ENCODE measurements around the gene USP3.
A peak's percentile ranks its signal among the peaks of the same experiment; 100 is the strongest.
"Not testable (repeated sequence)": the region's sequence is repeated elsewhere in the genome, so short reads cannot be mapped to it uniquely, and the experiment has no call there.

USP3 gene

DNA sequence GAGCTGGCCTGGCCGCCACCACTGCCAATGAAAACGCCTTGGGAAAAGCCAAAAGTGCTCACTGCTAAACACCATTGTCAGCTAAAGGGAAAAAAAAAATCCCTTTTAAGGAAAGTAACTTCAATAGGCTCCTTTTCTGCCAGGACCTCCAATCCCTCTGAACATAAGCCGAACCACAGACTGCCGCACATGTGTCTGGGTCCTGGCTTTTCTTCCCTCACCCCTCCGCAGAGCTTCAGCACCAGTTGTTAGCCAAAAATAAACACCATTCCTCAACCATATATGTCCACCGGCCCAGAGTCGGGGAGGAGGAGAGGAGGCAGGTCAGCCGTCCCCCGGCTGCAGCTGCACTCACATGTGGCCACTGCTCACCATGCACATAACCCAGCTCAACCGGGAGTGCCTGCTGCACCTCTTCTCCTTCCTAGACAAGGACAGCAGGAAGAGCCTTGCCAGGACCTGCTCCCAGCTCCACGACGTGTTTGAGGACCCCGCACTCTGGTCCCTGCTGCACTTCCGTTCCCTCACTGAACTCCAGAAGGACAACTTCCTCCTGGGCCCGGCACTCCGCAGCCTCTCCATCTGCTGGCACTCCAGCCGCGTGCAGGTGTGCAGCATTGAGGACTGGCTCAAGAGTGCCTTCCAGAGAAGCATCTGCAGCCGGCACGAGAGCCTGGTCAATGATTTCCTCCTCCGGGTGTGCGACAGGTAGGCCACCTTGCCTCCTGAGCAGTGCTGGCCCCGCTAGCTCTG lies 92.8 kb downstream of the USP3 start, which contains the start of gene FBXL22:
FBXL22 (plus strand) TSS at position 350 of the 753 bp plus-strand sequence; CDS start at position 356, 6 bp downstream.
- DNase-seq, result peak; percentile 95

DNA sequence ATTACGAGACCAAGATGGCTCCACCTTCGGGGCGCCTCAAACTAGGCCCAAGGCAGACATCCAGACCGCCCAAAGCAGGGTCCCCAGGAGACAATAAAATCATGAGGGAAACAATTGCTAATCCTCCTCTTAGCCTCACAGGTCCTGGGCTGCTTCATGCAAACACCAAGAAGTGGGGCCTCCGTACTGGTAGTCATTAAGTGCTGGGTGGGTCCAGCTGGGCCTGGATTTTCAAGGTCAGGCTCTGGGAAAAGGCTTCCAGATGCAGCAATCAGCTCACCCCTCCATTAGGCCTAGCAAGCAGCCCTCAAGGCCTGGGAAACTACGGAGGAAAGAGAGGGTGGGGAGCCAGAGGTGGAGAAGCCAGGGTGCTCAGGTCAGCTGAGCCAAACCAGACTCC lies 93.4 kb downstream of the USP3 start:
- DNase-seq, result peak; percentile 69

DNA sequence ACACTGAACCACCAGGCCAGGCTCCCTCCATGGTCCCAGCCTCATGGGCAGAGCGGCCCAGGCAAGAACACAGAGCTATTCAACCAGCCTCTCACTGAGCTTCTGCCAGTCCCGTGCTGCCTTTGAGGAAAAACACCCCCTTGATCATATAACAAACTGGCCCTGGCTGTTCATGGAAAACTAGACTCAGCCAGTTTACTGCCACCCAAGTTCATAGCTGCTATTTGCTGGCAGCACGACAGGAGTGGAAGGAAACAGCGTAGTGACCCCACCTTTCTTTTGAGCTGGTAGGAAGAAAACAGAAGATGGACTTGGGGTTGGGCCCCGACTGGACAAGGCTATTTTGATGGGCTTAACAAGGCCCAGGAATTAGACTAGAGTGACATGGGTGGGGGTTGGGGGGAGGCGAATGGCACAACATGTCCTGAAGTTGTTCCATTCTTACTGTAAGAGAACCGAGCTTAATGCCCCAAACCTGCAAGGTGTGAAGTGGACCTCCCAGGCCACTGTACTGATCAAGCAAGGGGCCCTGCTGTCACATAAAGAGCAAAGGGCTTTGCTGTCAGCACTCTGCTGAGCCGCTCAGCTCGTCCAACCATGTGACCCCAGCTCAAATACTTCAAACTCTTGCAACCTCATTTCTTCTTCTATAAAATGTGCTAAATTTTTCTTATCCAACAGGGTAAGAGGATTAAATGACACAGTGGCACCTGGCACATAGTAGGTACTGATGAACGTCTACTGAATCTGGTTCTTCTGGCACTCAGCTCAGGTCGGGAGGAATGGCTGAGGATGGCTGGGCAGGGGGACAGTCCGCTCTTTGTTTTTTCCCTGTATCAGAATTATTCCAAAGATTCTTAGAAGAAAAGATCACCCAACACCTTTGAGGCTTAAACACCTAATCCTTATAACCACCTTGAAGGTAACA lies 94.3 kb downstream of the USP3 start:
- peak; percentile 36 for DNase-seq

DNA sequence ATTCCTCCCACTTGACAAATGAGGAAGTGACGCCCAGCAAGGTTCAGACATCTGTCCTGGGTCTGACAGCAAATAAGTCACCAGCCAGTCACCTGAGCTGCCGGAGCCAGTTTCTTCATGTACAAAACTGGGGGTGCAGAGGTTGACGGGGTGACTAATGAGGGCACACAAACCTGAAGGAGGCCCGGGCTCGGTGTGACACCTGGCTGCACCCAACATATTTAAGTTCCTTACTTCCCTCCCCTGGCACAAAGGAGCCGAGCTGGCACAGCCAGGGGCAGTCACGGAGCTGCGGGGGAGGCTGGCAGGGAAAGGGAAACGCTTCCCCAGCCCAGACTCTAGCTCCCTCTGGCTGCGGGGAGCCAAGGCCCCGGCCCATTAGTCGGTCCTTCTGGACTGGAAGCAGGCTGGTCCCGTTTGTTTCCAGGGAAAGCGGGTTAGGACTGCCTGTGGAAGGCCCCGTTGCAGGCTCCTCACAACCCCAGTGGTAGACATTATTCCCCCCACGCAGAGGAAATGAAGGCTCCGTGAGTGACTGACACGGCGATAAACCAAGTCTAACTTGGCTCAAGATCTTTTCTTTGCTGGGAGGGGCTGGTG lies 95.1 kb downstream of the USP3 start:
- DNase-seq, result peak; percentile 85

DNA sequence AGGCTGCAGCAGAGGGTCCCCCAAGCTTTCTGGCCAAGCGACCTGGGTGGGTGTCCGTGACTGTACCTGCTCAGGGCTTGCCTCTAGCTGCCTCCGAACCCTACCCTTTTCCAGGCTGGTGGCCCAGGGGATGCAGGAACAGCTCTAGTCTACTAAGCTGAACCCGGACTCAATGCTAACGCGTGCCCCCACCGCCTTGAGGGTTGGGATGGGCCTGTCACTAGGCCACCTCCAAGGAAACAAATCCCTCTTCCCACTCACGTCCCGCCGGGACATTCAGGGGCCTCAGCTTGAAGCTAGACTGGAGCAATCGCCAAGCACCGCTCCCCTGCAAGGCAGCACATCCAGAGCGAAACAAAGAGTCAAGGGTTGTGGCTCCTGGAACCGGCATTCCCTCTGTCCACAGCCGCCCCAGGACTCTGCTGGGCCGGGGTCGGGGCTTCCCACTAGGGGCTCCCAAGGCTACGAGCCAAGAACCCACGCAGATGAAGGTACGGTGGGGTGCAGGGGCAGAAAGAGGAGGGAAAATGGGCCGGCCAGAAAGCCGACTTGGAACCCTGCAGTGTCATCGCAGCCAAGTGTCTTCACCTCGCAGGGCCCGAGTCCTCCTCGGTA lies 95.7 kb downstream of the USP3 start:
- DNase-seq, result peak; percentile 66

DNA sequence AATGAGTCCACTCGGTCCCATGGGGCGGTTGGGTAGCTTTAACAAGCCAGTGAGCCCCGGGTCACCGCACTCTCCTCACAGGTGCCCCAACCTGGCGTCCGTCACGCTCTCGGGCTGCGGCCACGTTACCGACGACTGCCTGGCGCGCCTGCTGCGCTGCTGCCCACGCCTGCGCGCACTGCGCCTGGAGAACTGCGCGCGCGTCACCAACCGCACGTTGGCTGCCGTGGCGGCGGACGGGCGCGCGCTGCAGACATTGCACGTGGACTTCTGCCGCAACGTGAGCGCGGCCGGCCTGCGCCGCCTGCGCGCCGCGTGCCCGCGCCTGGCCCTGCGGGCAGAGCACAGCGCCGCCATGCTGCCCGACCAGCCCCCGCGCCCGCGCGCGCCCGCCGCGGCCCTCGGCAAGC lies 96.2 kb downstream of the USP3 start:
- DNase-seq, result peak; percentile 97

DNA sequence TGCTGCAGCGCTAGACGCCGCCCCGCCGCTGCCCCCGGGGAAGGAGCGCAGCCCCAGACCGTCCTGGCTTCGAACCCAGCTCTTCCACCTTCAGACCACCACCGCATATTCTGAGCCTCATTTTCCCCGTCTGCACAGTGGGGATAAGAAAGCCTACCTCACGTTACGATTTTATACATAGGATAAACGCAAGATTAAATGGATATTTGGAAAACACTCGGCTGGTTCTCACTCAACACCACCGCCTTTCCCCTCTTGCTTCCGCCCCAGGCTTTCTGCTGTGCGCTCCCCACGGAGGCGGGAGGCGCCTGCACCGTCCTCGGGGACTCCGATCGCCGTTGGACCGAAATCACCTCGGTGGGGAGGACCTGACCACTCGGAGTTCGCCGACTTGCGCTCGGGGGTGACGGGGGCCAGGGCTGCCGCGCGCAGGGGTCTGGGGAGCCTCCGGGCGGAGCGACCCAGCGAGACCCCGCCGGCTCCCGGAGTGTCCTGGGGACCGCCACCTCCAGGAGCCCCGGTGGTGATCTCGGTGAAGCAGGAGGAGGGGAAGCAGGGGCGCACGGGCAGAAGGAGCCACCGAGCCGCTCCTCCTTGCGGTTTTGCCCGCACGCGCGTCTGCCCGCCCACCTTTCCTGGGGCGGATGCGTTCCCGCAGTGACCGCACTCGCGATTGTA lies 96.8 kb downstream of the USP3 start:
- peak; percentile 75 for DNase-seq

DNA sequence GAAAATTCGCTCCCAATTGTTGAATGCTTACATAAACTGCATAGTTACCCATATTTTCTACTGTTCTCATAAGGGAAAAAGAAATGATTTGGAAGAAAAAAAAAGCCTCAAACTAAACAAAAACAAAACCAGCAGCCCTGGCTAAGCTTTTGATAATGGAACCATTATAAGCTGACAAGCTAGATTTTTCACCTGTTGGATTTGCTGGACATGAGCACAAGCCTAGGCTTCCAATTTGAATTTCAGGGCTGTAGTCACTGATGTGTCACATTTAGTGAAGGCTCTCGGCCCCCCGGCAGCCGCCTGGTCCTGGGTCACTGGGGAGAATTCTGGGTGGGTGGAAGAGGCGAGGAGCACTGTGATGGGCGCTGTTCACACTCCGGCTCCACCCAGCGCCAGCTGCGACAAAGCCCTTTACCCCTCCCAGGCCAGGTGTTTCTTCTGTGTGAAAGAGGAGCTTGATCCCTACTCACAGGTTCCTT lies 97.4 kb downstream of the USP3 start:
- peak; percentile 87 for DNase-seq

DNA sequence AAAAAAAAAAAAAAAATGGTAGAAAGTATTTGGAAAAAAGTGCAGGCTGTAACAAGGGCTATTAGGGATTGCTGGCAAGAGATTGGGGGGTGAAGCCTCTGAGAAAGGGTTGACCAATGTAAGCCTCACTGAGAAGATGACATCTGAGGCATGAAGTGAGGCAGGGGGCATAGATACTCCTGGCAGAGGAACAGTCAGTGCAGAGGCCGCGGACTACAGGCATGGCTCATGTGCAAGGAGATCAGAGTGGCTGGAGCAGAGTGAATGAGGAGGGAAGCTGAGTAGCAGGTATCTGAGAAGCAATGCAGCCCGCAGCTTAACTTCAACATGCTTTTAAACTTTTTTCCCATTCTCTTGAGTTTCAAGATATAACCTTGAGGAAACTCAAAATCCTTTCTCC lies 98.2 kb downstream of the USP3 start:
- no peak for DNase-seq

DNA sequence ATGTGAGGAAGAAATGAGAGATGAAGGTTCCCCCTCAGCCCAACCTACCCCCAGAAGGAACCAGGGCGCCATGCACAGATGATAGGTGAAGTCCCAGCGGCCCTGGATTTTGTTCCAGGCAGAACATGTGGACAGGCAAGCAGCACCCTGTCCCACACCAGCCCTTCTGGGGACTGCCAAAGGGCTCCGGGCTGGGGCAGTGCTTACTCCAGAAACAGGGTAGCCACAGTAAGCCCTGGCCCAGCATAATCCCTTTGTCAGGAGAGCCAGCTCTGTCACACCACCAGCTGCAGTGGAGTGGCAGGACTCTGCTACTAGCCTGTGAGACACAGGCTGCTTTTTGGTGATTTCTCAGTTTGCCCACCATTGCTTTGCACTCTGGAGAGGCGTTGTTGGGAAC lies 99.1 kb downstream of the USP3 start:
- peak; percentile 5 for DNase-seq

DNA sequence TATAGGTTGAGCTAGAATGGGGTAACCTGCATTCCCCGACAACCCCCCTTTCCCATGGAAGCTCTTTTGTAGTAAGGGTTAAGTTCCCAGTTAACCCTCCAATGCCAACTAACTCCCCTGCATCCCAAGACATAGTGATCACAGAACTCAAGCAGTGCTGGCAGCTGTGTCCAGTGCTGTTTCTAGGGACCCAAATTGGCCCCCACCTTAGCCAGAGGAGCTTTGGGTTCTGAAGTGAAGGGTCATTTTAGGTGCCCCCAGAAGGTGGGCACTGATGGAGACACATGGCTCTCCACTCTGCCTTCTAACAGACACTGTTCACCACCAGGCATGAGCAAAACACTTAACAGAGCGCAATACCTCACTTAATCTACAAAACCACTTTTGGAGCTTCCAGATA lies 99.9 kb downstream of the USP3 start:
- DNase-seq, result no peak

DNA sequence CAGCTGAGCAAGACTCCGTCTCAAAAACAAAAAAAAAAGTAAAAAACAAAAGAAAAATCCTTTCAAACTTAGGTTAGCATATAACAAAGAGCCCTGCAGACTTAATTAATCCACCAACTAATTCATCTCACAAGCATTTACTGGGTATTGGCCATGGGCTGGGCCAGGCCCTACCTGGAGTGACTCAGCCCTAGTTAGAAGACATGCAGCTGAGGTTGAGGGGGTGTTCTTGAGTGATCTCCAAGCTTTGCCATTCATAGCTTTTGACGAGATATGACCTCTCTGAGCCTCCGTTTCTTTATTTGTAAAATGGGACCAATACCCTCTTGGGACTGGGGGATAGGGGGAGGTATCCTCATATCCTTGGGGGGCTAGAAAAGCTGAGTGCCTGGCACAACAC lies 100.6 kb downstream of the USP3 start:
- no peak for DNase-seq

DNA sequence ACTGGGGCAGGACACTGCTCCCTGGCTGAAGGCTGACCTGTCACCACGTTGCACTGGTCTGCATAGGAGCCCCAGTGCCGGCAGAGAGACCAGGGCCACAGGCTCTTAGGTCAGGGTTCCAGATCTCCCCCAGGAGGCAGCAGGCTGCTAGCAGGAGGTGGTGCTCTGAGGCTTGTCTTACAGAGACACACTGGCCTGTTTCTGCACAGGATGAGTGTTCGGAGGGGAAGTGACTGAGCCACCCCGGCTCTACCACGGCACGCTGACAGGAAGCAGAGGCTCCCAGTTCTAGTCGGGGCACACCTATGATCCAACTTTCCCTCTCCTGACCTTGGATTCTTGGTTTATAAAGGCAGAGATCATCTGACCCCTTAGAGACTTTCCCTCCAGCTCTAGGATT lies 101.4 kb downstream of the USP3 start:
- no peak for DNase-seq

DNA sequence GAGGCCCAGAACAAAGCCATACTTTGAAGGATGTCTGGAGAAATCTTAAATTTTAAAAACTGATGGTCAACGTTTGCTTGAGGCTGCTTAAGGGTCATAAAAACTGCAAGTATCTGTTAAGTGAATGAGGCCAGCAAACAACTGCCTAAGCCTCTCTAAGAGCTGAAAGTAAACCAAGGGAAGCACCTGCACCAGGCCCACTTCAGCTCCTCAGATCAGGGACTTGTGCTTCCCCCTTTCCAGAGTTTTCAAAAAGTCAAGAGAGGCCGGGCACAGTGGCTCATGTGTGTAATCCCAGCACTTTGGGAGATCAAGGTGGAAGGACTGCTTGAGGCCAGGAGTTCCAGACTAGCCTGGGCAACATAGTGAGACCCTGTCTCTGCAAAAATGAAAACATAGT lies 101.9 kb downstream of the USP3 start:
- no peak for DNase-seq

DNA sequence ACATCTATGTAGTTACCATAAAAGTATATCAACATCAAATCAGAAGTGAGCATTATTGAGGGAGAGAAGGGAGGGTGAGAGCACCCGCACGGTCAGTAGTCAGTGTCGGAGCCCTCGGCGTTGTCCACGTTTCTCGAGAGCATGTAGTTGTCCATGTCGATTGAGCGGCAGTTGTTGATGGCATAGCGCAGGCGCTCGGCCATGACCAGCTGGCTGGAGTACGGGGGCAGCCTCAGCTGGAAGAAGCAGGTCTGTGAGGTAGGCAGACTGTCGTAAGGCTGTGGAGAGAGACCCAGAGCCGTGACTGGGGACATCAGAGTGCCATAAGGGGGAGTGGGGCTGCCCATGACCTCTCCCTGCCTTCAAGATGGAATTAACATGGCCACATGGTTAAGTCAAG lies 104.6 kb downstream of the USP3 start:
- DNase-seq, result no peak

DNA sequence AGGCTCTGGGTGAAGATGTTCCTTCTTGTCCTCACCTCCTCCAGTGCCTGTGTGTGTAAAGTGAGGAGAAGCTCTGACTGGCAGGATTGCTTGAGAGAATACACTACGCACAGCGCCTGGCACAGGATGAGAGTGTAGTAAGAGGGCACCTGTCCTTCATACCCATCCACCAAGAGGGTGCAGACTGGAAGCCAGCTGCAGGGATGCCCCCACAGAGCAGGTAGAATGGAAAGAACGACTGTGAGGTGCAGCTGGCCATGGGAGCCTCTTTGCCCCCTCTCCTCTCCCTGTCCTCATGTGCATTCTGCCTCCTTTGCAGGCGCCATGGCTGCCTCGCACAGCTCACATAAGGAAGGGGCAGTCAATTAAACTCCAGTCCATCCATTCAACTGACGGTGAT lies 105.1 kb downstream of the USP3 start:
- no peak for DNase-seq

DNA sequence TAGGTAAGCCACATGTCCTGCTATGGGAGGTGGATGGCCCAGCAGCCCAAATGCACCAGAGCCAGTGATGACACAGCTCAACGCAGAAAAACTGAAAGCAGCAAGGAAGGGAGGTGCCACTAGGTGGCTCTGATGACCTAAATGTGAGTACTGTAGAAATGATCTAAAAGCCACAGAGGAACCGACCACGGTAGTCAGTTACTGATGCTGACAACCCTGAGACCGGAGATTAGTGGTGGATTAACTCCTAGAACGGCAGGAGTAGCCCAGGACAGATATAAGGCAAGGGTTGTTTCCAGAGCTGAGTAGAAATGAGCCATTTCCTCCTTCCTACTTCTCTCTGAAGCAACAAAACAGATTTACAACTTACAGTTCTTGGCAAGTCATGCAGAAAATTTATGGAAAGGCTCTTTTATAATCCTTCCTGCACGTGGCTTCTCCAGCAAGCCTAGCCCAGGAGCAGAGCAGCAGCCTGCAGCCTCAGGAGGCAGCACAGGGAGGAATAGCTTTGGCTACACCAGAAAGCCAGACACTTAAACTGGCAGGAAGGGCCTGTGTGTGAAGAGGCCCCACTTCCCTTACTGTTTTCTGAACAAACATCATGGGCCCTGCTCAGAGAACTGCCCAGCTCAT lies 105.9 kb downstream of the USP3 start:
- DNase-seq, result peak; percentile 87

DNA sequence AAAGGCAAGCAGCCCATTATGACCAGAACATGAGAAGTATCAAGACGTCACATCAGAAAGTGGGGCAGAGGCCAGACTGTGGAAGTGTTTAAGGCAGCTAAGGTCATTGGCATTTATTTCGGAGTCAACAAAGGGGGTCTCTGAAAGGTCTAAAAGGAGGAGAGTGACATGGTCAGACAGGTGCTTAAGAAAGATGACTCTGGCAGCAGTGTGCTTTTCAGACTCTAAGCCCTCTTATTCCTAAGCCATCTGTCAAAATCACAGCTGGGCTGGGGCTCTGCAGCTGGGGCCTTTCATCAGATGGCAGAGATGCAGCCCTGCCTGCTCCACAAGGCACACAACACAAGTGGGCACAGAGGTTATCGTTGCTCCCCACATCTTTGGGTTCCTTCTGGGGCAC lies 106.8 kb downstream of the USP3 start:
- peak; percentile 35 for DNase-seq

DNA sequence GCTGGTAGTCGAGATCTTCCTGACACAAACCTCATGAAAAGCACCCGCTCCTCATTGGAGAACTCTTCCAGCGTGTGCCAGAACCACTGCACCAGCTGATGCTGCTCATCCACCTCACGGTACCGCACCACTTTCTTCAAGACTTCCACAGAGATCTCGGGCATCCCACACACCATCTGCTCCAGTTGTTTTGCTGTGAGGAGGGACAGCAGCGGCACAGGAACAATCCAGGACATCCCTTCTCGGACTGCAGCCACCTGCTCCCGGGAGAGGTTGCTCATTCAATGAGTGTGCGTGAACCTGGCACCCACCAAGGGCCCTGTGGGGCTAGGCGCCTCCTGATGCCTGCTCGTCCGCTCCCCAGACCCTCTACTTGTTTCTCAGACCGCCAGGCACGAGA lies 107.9 kb downstream of the USP3 start:
- no peak for DNase-seq

DNA sequence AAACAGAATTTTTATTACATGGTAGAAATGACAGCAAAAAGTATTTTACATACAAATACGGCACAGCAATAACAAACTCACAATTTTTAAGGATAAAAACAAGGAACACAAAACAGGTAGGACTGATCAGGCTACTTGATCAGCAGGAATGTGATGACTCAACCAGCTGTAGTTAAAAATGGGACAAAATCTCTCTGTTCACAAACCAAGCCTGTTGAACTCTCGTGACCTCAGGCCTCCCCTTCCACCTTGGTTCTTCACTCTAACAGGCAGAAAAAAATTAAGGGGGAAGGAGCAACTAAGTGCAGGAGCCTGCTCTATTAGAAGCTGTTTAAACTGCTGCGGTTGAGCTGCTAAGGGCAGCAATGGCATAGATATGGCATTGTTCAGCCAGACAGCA lies 111.5 kb downstream of the USP3 start:
- peak; percentile 19 for DNase-seq

DNA sequence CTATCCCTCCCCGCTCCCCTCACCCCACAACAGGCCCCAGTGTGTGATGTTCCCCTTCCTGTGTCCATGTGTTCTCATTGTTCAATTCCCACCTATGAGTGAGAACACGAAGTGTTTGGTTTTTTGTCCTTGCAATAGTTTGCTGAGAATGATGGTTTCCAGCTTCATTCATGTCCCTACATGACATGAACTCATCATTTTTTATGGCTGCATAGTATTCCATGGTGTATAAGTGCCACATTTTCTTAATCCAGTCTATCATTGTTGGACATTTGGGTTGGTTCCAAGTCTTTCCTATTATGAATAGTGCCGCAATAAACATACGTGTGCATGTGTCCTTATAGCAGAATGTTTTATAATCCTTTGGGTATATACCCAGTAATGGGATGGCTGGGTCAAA lies 112.8 kb downstream of the USP3 start:
- not testable (repeated sequence) for DNase-seq

DNA sequence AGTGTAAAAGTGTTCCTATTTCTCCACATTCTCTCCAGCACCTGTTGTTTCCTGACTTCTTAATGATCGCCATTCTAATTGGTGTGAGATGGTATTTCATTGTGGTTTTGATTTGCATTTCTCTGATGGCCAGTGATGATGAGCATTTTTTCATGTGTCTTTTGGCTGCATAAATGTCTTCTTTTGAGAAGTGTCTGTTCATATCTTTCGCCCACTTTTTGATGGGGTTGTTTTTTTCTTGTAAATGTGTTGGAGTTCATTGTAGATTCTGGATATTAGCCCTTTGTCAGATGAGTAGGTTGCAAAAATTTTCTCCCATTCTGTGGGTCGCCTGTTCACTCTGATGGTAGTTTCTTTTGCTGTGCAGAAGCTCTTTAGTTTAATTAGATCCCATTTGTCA lies 113.2 kb downstream of the USP3 start:
- not testable (repeated sequence) for DNase-seq
